GM18508 (cell line): ENCODE data around the gene P3H2.

Experiments used
- ATAC-seq: cut with Tn5 transposase; IDR thresholded peaks from one replicate; pipeline ENCODE4 v1.9.1; 2021; ENCODE audit warnings: moderate number of reproducible peaks; ENCODE audit not compliant: insufficient read depth, unreplicated experiment

Gene P3H2

GRCh38 chr3:189954733-189955665, 165.7 kb downstream of the P3H2 start:
- ATAC-seq = no peak

- no peak for ATAC-seq
Observed at GRCh38 chr3:189953551-189953950, 167.1 kb downstream of the P3H2 start.

- no peak for ATAC-seq
Observed at GRCh38 chr3:189952272-189952671, 168.4 kb downstream of the P3H2 start.

GRCh38 chr3:189950258-189950657, 170.4 kb downstream of the P3H2 start:
- ATAC-seq = no peak

- no peak for ATAC-seq
Observed at GRCh38 chr3:189949580-189949979, 171.1 kb downstream of the P3H2 start.

- no peak for ATAC-seq
Observed at GRCh38 chr3:189948724-189949045, 172.0 kb downstream of the P3H2 start.

- no peak for ATAC-seq
Observed at GRCh38 chr3:189947948-189948723, 172.6 kb downstream of the P3H2 start.

GRCh38 chr3:189947068-189947467, 173.6 kb downstream of the P3H2 start:
- ATAC-seq = no peak

GRCh38 chr3:189945935-189946709, 174.6 kb downstream of the P3H2 start:
- no peak for ATAC-seq

- no peak for ATAC-seq
Observed at GRCh38 chr3:189944285-189945145, 176.2 kb downstream of the P3H2 start.

- no peak for ATAC-seq
Observed at GRCh38 chr3:189942948-189943347, 177.7 kb downstream of the P3H2 start.

GRCh38 chr3:189941679-189942078, 179.0 kb downstream of the P3H2 start:
- no peak for ATAC-seq

GRCh38 chr3:189941125-189941524, 179.6 kb downstream of the P3H2 start:
- no peak for ATAC-seq

GRCh38 chr3:189937302-189938127, 183.2 kb downstream of the P3H2 start:
- no peak for ATAC-seq

GRCh38 chr3:189936201-189936945, 184.3 kb downstream of the P3H2 start:
- no peak for ATAC-seq

GRCh38 chr3:189927975-189928895, 192.5 kb downstream of the P3H2 start:
- no peak for ATAC-seq

- no peak for ATAC-seq
Observed at GRCh38 chr3:189921770-189922169, 198.9 kb downstream of the P3H2 start.
